HepG2 (cell line): ENCODE data around the gene TMEM209. TPM values are rescaled to one million over a fixed set of nuclear protein-coding genes. Genes with fewer than 3 reads are reported as not detected.

Source experiments
- ATAC-seq: fragments of 200-7000 bp; cut with Tn5 transposase; 3 replicates; pipeline ENCODE4 v1.9.1; 2020; ENCODE audit warnings: mild to moderate bottlenecking, moderate library complexity
- BruUV-seq: library from RNA; stranded (reverse); fragments of 400-500 nt; replicated peaks from 2 replicates; lab custom pipeline; 2021; lab: Mats Ljungman, UMichigan
- CTCF ChIA-PET: fragments of 300-600 bp; formaldehyde crosslinking; extraction: SDS; loops from one replicate; lab custom pipeline; 2021; ENCODE audit warnings: low total read pairs, inconsistent platforms, low intra/inter-chr PET ratio; lab: Yijun Ruan, JAX
- POLR2A ChIA-PET: fragments of 350-600 bp; sonication (Branson Sonifier 250); formaldehyde crosslinking; loops from one replicate; lab custom pipeline; 2020; ENCODE audit warnings: antibody characterized with exemption, inconsistent platforms; lab: Yijun Ruan, JAX
- DNase-seq: peaks from one replicate; pipeline ENCODE4 v3.0.0-alpha.2; 2015; ENCODE audit warnings: low spot score
- FAIRE-seq: peaks from 3 replicates; lab custom pipeline; 2011; peaks lifted over from hg19 to GRCh38; lab: Jason Lieb, UNC
- H2AFZ ChIP-seq: one replicate; pipeline ENCODE4 v1.6.1; 2011; ENCODE audit warnings: low read length, inconsistent platforms
- H3K27ac ChIP-seq: fragments of 300-600 bp; 3 replicates; pipeline ENCODE4 v1.8.0; 2011; ENCODE audit warnings: mixed run types, mild to moderate bottlenecking, mixed read lengths, low read length, inconsistent platforms; ENCODE audit not compliant: insufficient read depth; ENCODE audit errors: extremely low read length
- H3K27me3 ChIP-seq, 2 experiments: fragments of 200-600 bp in 1 of 2; 2 replicates in 1 of 2; 3 replicates in 1 of 2; pipeline versions ENCODE4 v1.6.0 to v1.8.0; 2011; ENCODE audit warnings: low read length in 2 of 2, mild to moderate bottlenecking in 2 of 2, moderate library complexity in 2 of 2, inconsistent platforms in 1 of 2; ENCODE audit not compliant: insufficient read depth in 2 of 2, control insufficient read depth in 1 of 2
- H3K36me3 ChIP-seq, 2 experiments: fragments of 200-600 bp in 1 of 2; replicated peaks in 1 of 2; 2 replicates in 1 of 2; 3 replicates in 1 of 2; pipeline versions ENCODE4 v1.5.1 to v1.8.0; 2011; ENCODE audit warnings: low read length in 2 of 2, inconsistent platforms in 1 of 2; ENCODE audit not compliant: insufficient read depth in 2 of 2, control insufficient read depth in 1 of 2
- H3K4me1 ChIP-seq: 2 replicates; pipeline ENCODE4 v1.5.1; 2012; ENCODE audit warnings: low read length, inconsistent platforms; ENCODE audit not compliant: insufficient read depth
- H3K4me2 ChIP-seq: 2 replicates; pipeline ENCODE4 v1.6.0; 2011; ENCODE audit warnings: low read depth, low read length, inconsistent platforms
- H3K4me3 ChIP-seq, 3 experiments: fragments of 200-600 bp in 1 of 3; sonication (generic), shearing (Covaris generic) in 1 of 3; replicated peaks in 1 of 3; 2 replicates each; pipeline ENCODE4 v1.5.1; 2011 to 2016; ENCODE audit warnings: low read length in 3 of 3, inconsistent platforms in 2 of 3, low read depth in 2 of 3, mild to moderate bottlenecking in 2 of 3, control low read depth in 1 of 3, mixed read lengths in 1 of 3; ENCODE audit not compliant: insufficient read depth in 1 of 3
- H3K79me2 ChIP-seq: one replicate; pipeline ENCODE4 v1.6.1; 2011; ENCODE audit warnings: low read length, inconsistent platforms; ENCODE audit not compliant: insufficient read depth
- H3K9ac ChIP-seq: 2 replicates; pipeline ENCODE4 v1.6.0; 2011; ENCODE audit warnings: mild to moderate bottlenecking, low read depth, low read length, inconsistent platforms; ENCODE audit not compliant: insufficient read depth
- H3K9me3 ChIP-seq: 2 replicates; pipeline ENCODE4 v1.5.1; 2012; ENCODE audit warnings: mild to moderate bottlenecking, low read length
- H4K20me1 ChIP-seq: 2 replicates; pipeline ENCODE4 v1.6.0; 2011; ENCODE audit warnings: inconsistent platforms, mild to moderate bottlenecking, low read length, moderate library complexity; ENCODE audit not compliant: insufficient read depth
- GATAD2A ChIP-seq: IDR thresholded peaks from 2 replicates; pipeline ENCODE4 v1.6.1; 2016
- IKZF4 ChIP-seq: sonication (generic); formaldehyde crosslinking; IDR thresholded peaks from 2 replicates; pipeline ENCODE4 v1.5.1; 2020; ENCODE audit warnings: borderline replicate concordance, mild to moderate bottlenecking, low read depth, missing genetic modification reagents; ENCODE audit errors: not compliant biosample characterization
- ISL2 ChIP-seq: sonication (generic); formaldehyde crosslinking; IDR thresholded peaks from 2 replicates; pipeline ENCODE4 v1.5.0; 2020; ENCODE audit warnings: missing genetic modification reagents
- POGZ ChIP-seq: sonication (generic); formaldehyde crosslinking; IDR thresholded peaks from 2 replicates; pipeline ENCODE4 v1.4.0; 2020; ENCODE audit warnings: mild to moderate bottlenecking, missing genetic modification reagents
- RELA ChIP-seq: sonication (generic); formaldehyde crosslinking; IDR thresholded peaks from 2 replicates; pipeline ENCODE4 v1.4.0; 2020; ENCODE audit warnings: missing genetic modification reagents
- RORA ChIP-seq: sonication (generic); formaldehyde crosslinking; IDR thresholded peaks from 2 replicates; pipeline ENCODE4 v1.5.0; 2020; ENCODE audit warnings: mild to moderate bottlenecking, missing genetic modification reagents, moderate library complexity
- TAF1 ChIP-seq: sonication (generic); formaldehyde crosslinking; IDR thresholded peaks from 2 replicates; pipeline ENCODE4 v1.4.0; 2020; ENCODE audit warnings: missing genetic modification reagents
- ZFP36 ChIP-seq: fragments of 150-350 bp; IDR thresholded peaks from 2 replicates; pipeline ENCODE4 v1.6.1; 2018; ENCODE audit warnings: borderline replicate concordance, low read length, low read depth; ENCODE audit not compliant: partially characterized antibody
- ZNF260 ChIP-seq: sonication (generic); formaldehyde crosslinking; IDR thresholded peaks from 2 replicates; pipeline ENCODE4 v1.4.0; 2020; ENCODE audit warnings: missing genetic modification reagents, low read depth, mild to moderate bottlenecking, borderline replicate concordance
- ZNF749 ChIP-seq: sonication (generic); formaldehyde crosslinking; IDR thresholded peaks from 2 replicates; pipeline ENCODE4 v1.8.0; 2022; ENCODE audit warnings: mild to moderate bottlenecking, missing genetic modification reagents, moderate library complexity, borderline replicate concordance
- WGBS: methylation state at CpG from one replicate; pipeline ENCODE4 v1.1.6; 2017; ENCODE audit warnings: low lambda C conversion rate; 5-methylcytosine and 5-hydroxymethylcytosine counted together
- in situ Hi-C: cut with HindIII; loops from 2 replicates; pipeline ENCODE4 v1.10.0; 2017; ENCODE audit warnings: low pct_unique_long_range_greater_than_20kb; ENCODE audit not compliant: extremely low pct_ligation_motif_present
- intact Hi-C: fragments of 100-400 bp; cut with micrococcal nuclease; formaldehyde crosslinking; loops from one replicate; pipeline ENCODE4 v1.10.0; 2022; ENCODE audit not compliant: unreplicated experiment
- polyA plus RNA-seq, 8 experiments: library from polyadenylated mRNA; depleted of rRNA in 3 of 8; stranded (reverse) in 7 of 8; unstranded in 1 of 8; fragments of >200 nt; fragmentation: Illumina TruSeq in 4 of 8; extraction: Trizol in 4 of 8; gene quantifications; 2 replicates each; pipeline versions ENCODE4 v1.2.1 to v1.2.3, GENCODE V29; 2011 to 2016; ENCODE audit warnings: low read depth in 4 of 8, missing spikeins in 1 of 8, mixed read lengths in 1 of 8; ENCODE audit not compliant: insufficient read depth in 1 of 8
- total RNA-seq, 5 experiments: library from RNA; depleted of rRNA; stranded (reverse); fragments of >200 nt; fragmentation: Illumina TruSeq; extraction: Trizol; gene quantifications; 2 replicates each; pipeline ENCODE4 v1.2.3, GENCODE V29; 2016; ENCODE audit warnings: low read depth in 1 of 5
- TF ChIP-seq, protein P1 (sequence below): sonication (generic); formaldehyde crosslinking; IDR thresholded peaks from 2 replicates; pipeline ENCODE4 v1.4.0; 2020; ENCODE audit warnings: low read depth, mild to moderate bottlenecking, missing genetic modification reagents
- TF ChIP-seq, protein P2 (sequence below): sonication (generic); formaldehyde crosslinking; conservative IDR thresholded peaks from 2 replicates; pipeline ENCODE4 v1.4.0; 2020; ENCODE audit warnings: missing genetic modification reagents
- TF ChIP-seq, protein P3 (sequence below): sonication (generic); formaldehyde crosslinking; IDR thresholded peaks from 2 replicates; pipeline ENCODE4 v1.4.0; 2020; ENCODE audit warnings: mild to moderate bottlenecking, missing genetic modification reagents
- TF ChIP-seq, protein P4 (sequence below), 2 experiments: fragments of 450-650 bp in 1 of 2; sonication (generic) in 1 of 2; formaldehyde crosslinking; IDR thresholded peaks; 2 replicates each; pipeline versions ENCODE4 v1.5.0 to v1.8.0; 2020 to 2022; ENCODE audit warnings: mild to moderate bottlenecking in 1 of 2, missing genetic modification reagents in 1 of 2

Gene TMEM209
- total and polyA plus RNA-seq, 2 of the 13 experiments (the other 11 are each of a cell fraction or from before 2014, with no cell fraction given), result 14.5 to 15.6 TPM

DNA sequence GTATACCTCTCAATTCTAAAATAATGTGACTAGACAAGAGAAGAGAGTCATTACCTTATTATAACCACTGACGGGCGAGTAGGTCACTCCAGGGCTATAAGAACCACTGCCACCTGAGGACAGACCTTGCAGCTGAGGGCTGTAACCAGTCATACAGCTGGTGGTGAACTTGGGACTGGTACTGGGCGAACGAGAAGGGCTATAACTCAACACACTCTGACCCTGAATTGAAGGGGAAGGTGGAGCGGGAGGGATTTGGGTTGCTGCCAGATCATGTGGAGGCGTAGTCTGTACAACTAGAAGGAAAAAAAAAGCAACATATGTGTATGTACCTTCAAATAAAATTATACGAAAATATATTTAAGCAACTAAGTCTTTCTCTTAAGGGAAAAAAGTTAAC lies 3.4 kb downstream of the TMEM209 start:
- no peaks in the 10 kb centered on the region for H3K9me3 ChIP-seq
- peaks cover 1 to 28% of the 10 kb centered on the region in 2 experiments for H3K36me3 ChIP-seq
- ChIA-PET CTCF (no interaction called here), POLR2A (no interaction called here)
- WGBS, result 94% methylated on average over 7 of the region's 7 CpGs
- no peak overlapping the region for H3K9ac ChIP-seq
- FAIRE-seq (no peak), ATAC-seq (no peak), DNase-seq (no peak)
- H2AFZ ChIP-seq, result no peak overlapping the region
- in situ Hi-C loops, result no loop called here
- H4K20me1 ChIP-seq, result no peaks in the 10 kb centered on the region
- no peak overlapping the region for H3K4me2 ChIP-seq
- no peak overlapping the region for H3K4me3 ChIP-seq
- H3K27me3 ChIP-seq, result no peaks in the 10 kb centered on the region; a peak in 1 of 5 replicates
- intact Hi-C loops, result loop anchor here (10.0 kb wide), 1 partner anchor 127 kb away; the partner anchor contains the start of gene KLHDC10
- no TSS peak for BruUV-seq
- H3K79me2 ChIP-seq, result peaks cover 7% of the 10 kb centered on the region
- H3K27ac ChIP-seq, result no peak overlapping the region
- peaks cover 19% of the 10 kb centered on the region for H3K4me1 ChIP-seq
- TF ChIP-seq, protein P1, sequence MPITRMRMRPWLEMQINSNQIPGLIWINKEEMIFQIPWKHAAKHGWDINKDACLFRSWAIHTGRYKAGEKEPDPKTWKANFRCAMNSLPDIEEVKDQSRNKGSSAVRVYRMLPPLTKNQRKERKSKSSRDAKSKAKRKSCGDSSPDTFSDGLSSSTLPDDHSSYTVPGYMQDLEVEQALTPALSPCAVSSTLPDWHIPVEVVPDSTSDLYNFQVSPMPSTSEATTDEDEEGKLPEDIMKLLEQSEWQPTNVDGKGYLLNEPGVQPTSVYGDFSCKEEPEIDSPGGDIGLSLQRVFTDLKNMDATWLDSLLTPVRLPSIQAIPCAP (CRISPR knock-in tag), result no peak
- TF ChIP-seq RELA (CRISPR knock-in tag), result no peak
- TF ChIP-seq, protein P2, sequence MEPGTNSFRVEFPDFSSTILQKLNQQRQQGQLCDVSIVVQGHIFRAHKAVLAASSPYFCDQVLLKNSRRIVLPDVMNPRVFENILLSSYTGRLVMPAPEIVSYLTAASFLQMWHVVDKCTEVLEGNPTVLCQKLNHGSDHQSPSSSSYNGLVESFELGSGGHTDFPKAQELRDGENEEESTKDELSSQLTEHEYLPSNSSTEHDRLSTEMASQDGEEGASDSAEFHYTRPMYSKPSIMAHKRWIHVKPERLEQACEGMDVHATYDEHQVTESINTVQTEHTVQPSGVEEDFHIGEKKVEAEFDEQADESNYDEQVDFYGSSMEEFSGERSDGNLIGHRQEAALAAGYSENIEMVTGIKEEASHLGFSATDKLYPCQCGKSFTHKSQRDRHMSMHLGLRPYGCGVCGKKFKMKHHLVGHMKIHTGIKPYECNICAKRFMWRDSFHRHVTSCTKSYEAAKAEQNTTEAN (CRISPR knock-in tag), result no peak
- no peak for TF ChIP-seq ZNF260 (CRISPR knock-in tag)
- TF ChIP-seq ISL2 (CRISPR knock-in tag), result no peak
- no peak for TF ChIP-seq ZNF749 (CRISPR knock-in tag)
- no peak for TF ChIP-seq GATAD2A (CRISPR knock-in tag)
- TF ChIP-seq RORA, result no peak
- TF ChIP-seq POGZ, result no peak
- TF ChIP-seq, protein P3, sequence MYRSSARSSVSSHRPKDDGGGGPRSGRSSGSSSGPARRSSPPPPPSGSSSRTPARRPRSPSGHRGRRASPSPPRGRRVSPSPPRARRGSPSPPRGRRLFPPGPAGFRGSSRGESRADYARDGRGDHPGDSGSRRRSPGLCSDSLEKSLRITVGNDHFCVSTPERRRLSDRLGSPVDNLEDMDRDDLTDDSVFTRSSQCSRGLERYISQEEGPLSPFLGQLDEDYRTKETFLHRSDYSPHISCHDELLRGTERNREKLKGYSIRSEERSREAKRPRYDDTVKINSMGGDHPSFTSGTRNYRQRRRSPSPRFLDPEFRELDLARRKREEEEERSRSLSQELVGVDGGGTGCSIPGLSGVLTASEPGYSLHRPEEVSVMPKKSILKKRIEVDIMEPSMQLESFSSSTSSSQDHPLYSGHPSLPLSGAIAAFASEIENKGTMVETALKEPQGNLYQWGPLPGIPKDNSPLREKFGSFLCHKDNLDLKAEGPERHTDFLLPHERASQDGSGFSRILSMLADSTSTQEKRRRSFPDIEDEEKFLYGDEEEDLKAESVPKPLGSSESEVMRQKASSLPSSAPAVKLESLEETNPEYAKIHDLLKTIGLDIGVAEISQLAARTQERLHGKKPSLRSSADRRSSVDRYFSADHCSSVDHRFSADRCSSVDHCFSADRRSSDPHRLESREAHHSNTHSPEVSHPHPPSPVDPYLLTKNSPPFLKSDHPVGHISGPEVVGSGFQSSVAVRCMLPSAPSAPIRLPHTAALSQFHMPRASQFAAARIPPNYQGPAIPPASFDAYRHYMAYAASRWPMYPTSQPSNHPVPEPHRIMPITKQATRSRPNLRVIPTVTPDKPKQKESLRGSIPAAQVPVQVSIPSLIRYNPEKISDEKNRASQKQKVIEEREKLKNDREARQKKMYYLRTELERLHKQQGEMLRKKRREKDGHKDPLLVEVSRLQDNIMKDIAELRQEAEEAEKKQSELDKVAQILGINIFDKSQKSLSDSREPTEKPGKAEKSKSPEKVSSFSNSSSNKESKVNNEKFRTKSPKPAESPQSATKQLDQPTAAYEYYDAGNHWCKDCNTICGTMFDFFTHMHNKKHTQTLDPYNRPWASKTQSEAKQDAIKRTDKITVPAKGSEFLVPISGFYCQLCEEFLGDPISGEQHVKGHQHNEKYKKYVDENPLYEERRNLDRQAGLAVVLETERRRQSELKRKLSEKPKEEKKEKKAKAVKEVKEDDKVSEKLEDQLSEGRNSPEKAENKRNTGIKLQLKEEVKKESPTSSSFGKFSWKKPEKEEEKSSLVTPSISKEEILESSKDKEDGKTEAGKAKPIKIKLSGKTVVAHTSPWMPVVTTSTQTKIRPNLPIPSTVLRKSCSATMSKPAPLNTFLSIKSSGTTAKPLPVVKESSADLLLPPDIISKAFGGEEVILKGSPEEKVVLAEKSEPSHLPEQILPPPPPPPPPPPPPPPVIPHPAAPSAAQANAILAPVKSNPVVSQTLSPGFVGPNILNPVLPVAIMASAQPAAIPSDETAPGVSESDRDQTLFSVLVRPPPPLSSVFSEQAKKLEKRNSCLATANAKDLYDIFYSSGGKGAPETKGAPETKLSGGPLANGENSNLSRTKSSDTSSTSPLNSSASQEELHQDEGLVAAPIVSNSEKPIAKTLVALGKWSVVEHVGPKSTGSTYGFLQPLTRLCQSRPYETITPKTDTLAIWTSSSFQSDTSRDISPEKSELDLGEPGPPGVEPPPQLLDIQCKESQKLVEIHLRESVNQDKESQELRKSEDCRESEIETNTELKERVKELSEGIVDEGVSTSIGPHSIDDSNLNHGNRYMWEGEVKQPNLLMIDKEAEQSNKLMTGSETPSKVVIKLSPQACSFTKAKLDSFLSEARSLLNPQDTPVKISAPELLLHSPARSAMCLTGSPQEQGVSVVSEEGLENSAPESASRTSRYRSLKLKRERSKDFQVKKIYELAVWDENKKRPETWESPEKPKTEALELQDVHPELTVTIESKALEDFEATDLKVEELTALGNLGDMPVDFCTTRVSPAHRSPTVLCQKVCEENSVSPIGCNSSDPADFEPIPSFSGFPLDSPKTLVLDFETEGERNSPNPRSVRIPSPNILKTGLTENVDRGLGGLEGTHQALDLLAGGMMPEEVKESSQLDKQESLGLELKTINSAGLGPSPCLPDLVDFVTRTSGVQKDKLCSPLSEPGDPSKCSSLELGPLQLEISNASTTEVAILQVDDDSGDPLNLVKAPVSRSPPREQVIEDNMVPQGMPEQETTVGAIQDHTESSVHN (CRISPR knock-in tag), result no peak
- TF ChIP-seq IKZF4 (CRISPR knock-in tag), result no peak
- no peak for TF ChIP-seq TAF1 (CRISPR knock-in tag)
- TF ChIP-seq, protein P4, sequence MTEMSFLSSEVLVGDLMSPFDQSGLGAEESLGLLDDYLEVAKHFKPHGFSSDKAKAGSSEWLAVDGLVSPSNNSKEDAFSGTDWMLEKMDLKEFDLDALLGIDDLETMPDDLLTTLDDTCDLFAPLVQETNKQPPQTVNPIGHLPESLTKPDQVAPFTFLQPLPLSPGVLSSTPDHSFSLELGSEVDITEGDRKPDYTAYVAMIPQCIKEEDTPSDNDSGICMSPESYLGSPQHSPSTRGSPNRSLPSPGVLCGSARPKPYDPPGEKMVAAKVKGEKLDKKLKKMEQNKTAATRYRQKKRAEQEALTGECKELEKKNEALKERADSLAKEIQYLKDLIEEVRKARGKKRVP (CRISPR knock-in tag; IDR thresholded peaks at IDR 0.05), result no peak
- TF ChIP-seq ZFP36, result no peak
